ENCODE results near the gene ACACA. TPM values are rescaled to one million over a fixed set of nuclear protein-coding genes. Genes with fewer than 3 reads are reported as not detected.

Gene ACACA
- total RNA-seq, 1 donor from 2014 or later, result 145 TPM

DNA sequence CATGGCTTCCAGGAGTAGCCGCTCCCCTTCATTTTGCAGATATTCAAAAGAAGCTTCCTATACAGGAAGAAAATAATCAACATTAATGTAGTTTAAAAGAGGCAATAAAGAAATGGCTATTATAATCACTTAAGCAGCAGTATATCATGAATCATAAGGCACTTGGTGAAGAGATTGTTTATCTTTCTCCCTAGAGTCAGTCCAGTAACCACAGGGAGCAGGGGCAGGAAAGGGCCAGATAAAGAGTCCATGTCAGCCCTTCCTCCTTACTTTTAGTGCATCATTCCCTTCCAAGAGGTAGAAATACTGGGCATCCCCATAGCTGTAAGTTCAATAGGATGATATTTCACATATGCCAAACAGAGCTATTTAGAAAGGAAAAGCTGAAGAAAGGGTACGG lies 215.4 kb downstream of the ACACA start:
- DNase-seq, result no peak
- TF ChIP-seq, protein P1, sequence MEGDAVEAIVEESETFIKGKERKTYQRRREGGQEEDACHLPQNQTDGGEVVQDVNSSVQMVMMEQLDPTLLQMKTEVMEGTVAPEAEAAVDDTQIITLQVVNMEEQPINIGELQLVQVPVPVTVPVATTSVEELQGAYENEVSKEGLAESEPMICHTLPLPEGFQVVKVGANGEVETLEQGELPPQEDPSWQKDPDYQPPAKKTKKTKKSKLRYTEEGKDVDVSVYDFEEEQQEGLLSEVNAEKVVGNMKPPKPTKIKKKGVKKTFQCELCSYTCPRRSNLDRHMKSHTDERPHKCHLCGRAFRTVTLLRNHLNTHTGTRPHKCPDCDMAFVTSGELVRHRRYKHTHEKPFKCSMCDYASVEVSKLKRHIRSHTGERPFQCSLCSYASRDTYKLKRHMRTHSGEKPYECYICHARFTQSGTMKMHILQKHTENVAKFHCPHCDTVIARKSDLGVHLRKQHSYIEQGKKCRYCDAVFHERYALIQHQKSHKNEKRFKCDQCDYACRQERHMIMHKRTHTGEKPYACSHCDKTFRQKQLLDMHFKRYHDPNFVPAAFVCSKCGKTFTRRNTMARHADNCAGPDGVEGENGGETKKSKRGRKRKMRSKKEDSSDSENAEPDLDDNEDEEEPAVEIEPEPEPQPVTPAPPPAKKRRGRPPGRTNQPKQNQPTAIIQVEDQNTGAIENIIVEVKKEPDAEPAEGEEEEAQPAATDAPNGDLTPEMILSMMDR (IDR thresholded peaks at IDR 0.05; ENCODE audit: partially characterized antibody, unreplicated experiment), result no peak
- Mint-ChIP-seq H3K4me1 (ENCODE audit: low read depth, unreplicated experiment) (no peaks in the 10 kb centered on the region), H3K36me3 (ENCODE audit: unreplicated experiment) (no peaks in the 10 kb centered on the region), H3K9me3 (ENCODE audit: unreplicated experiment) (no peaks in the 10 kb centered on the region), H3K27me3 (ENCODE audit: unreplicated experiment) (no peaks in the 10 kb centered on the region), H3K4me3 (ENCODE audit: unreplicated experiment) (no peak overlapping the region), H3K27ac (ENCODE audit: unreplicated experiment) (no peak overlapping the region)

- H3K27me3 Mint-ChIP-seq (ENCODE audit: unreplicated experiment), result no peaks in the 10 kb centered on the region
- no peaks in the 10 kb centered on the region for H3K4me1 Mint-ChIP-seq (ENCODE audit: low read depth, unreplicated experiment)
- TF ChIP-seq, protein P1 (IDR thresholded peaks at IDR 0.05; ENCODE audit: partially characterized antibody, unreplicated experiment), result peak; percentile 63
- no peak overlapping the region for H3K4me3 Mint-ChIP-seq (ENCODE audit: unreplicated experiment)
- no peak for DNase-seq
- H3K36me3 Mint-ChIP-seq (ENCODE audit: unreplicated experiment), result no peaks in the 10 kb centered on the region
- no peaks in the 10 kb centered on the region for H3K9me3 Mint-ChIP-seq (ENCODE audit: unreplicated experiment)
- H3K27ac Mint-ChIP-seq (ENCODE audit: unreplicated experiment), result no peak overlapping the region
Observed at GRCh38 chr17:37190493-37190892, 216.1 kb downstream of the ACACA start.

DNA sequence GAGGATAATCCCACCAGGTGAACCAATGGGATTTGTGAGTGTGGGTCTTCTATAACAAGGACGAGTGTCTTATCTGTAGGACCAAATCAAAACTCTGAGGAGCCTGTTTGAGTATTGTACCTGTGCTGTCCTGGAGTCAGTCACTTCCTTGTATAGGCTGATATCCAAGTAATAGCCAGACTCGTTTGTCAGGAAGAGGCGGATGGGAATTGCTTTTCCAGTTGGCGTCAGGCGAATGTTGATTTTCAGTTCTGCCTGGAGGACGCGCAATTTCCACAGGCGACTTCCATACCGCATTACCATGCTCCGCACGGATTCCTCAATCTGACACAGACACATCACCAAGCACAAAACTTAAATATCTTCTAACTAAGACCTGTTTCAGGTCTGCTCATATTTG lies 218.5 kb downstream of the ACACA start:
- Mint-ChIP-seq H3K9me3 (ENCODE audit: unreplicated experiment) (no peaks in the 10 kb centered on the region), H3K4me1 (ENCODE audit: low read depth, unreplicated experiment) (no peaks in the 10 kb centered on the region), H3K27me3 (ENCODE audit: unreplicated experiment) (no peaks in the 10 kb centered on the region), H3K4me3 (ENCODE audit: unreplicated experiment) (no peak overlapping the region), H3K27ac (ENCODE audit: unreplicated experiment) (no peak overlapping the region), H3K36me3 (ENCODE audit: unreplicated experiment) (no peaks in the 10 kb centered on the region)
- TF ChIP-seq, protein P1 (IDR thresholded peaks at IDR 0.05; ENCODE audit: partially characterized antibody, unreplicated experiment), result no peak
- no peak for DNase-seq

GRCh38 chr17:37187262-37187661 lies 219.4 kb downstream of the ACACA start:
- H3K36me3 Mint-ChIP-seq (ENCODE audit: unreplicated experiment), result no peaks in the 10 kb centered on the region
- H3K9me3 Mint-ChIP-seq (ENCODE audit: unreplicated experiment), result no peaks in the 10 kb centered on the region
- no peaks in the 10 kb centered on the region for H3K27me3 Mint-ChIP-seq (ENCODE audit: unreplicated experiment)

DNA sequence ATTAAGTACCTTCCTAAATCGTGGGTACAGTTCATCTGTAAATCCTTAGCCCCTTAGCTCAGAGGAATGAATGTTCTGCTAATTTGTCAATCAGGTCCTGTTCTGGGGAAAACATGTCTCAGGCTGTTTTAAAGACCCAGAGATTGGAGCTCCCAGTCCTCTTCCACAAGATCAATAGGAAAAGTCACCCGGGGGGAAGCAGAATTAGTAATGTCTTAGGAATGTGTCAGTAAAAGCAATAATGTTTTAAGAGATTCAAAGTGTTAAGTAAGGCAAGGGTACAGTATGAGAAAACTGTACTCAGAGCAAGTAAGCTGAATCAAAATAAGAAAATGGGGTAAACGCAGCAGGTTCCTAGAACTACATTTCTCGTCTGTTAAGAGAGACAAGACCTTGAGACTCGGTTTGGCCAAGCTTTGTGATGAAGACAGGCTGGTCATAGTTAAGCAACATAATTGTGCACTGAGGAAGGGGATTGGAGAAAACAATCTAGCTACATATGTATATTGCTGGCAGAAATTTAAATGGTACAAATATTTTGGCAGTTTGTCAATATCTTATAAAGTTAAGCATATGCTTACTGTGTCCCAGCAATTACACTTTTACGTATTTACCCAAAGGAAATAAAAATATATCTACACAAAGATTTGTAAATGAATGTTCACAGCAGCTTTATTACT lies 223.7 kb downstream of the ACACA start:
- Mint-ChIP-seq H3K27ac (ENCODE audit: unreplicated experiment) (no peak overlapping the region), H3K4me3 (ENCODE audit: unreplicated experiment) (no peak overlapping the region), H3K36me3 (ENCODE audit: unreplicated experiment) (no peaks in the 10 kb centered on the region), H3K27me3 (ENCODE audit: unreplicated experiment) (peaks cover 3% of the 10 kb centered on the region), H3K4me1 (ENCODE audit: low read depth, unreplicated experiment) (peaks cover 23% of the 10 kb centered on the region), H3K9me3 (ENCODE audit: unreplicated experiment) (peaks cover 2% of the 10 kb centered on the region)
- TF ChIP-seq, protein P1 (IDR thresholded peaks at IDR 0.05; ENCODE audit: partially characterized antibody, unreplicated experiment), result no peak
- DNase-seq, result no peak

More at GRCh38 chr17:37187262-37187661, 219.4 kb downstream of the ACACA start:
- TF ChIP-seq, protein P1 (IDR thresholded peaks at IDR 0.05; ENCODE audit: partially characterized antibody, unreplicated experiment), result no peak
- no peak for DNase-seq
- H3K27ac Mint-ChIP-seq (ENCODE audit: unreplicated experiment), result no peak overlapping the region
- H3K4me3 Mint-ChIP-seq (ENCODE audit: unreplicated experiment), result no peak overlapping the region
- peaks cover 5% of the 10 kb centered on the region for H3K4me1 Mint-ChIP-seq (ENCODE audit: low read depth, unreplicated experiment)
